ENCODE measurements around the gene GABRB2. TPM values are rescaled to one million over a fixed set of nuclear protein-coding genes. Genes with fewer than 3 reads are reported as not detected.
"Not testable (repeated sequence)": the region's sequence is repeated elsewhere in the genome, so short reads cannot be mapped to it uniquely, and the experiment has no call there.

The GABRB2 gene
- total RNA-seq, 1 experiment from 2014 or later: 5.3 TPM

DNA sequence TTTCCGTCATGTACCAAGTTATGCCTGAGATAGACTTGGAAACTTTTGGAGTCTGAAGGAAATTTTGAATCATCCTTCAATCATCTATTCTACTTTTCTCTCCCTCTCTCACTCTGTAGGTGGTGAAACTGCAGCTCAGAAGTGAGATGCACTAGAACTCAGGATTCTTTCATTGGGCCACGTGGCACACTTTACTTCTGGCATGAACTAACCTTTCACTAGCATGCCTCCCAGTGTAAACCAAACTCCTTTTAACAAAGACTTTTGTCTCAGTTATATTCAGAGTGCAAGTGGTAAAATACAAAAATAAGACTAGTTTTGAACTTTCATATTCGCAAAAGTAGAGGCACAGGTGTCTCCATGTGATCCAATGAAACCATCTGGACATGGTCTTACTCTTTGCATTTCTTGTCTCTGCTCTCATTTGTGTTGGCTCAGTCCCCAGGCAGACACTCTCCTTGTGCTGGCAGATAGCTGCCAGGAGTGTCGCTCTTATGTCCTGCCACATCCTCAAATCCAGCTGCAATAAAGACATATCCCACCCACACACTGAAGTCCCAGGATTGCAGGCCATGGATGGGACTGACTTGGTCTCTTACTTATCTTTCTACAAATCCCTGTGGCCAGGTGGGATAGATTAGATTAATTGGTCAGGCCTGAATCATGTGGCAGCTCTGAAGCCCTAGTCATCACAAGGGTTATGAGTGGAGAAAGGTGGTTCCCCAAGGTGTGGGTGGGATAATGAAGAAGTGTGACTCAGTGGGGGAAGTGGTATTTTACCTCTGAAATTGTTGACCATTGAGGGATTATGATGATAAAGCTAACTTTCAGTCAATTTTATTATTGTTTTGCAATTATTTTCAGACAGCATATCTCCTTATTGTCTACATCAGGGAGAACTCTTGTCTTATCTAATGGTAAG lies 267.5 kb downstream of the GABRB2 start:
- H3K36me3 ChIP-seq (replicated peaks; ENCODE audit: control insufficient read depth, insufficient read depth, low read length): no peaks in the 10 kb centered on the region
- H3K4me3 ChIP-seq (ENCODE audit: insufficient read depth, low read depth, low read length): no peak overlapping the region
- no peak for DNase-seq
- H3K27me3 ChIP-seq (ENCODE audit: control insufficient read depth, insufficient read depth, low read length): no peaks in the 10 kb centered on the region

DNA sequence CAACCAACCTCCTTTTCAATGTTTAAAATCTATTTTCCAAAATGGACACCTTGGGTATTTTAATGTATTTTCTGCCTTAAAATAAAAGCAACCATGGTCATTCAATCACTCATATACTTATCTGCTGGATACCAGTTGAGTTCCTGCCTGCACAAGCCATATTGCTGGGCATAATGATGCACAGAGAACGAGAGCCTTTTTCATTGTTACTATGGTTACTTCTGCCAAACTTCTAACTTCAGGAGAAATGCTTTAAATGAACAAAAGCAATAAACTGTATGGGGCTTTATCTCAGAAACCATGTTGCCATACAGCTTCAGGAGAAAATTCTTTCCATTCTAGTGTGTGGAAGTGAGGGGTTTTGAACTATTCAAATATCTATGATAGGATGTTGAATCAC lies 269.5 kb downstream of the GABRB2 start:
- no peak for DNase-seq
- Histone ChIP-seq H3K4me3 (ENCODE audit: insufficient read depth, low read depth, low read length) (no peak overlapping the region), H3K27me3 (ENCODE audit: control insufficient read depth, insufficient read depth, low read length) (no peaks in the 10 kb centered on the region), H3K36me3 (replicated peaks; ENCODE audit: control insufficient read depth, insufficient read depth, low read length) (no peaks in the 10 kb centered on the region)

DNA sequence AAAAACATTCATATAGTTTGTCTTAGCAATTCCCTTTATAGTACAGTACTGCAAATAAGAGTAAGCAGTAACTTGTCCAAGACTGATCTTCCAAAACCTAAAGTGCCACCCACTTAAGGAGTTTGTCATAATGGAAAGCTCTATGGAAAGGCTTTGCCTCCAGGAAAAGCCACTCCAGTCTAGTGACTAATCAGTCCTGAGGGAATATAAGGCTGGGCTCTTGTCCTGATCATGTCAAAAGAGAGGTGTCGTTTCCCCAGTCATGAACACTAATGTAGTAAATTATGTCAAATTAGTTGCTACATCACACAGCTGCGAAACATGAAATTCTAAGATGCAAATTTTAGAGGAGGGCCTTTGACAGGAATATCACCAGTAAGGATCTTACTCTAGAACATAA lies 271.6 kb downstream of the GABRB2 start:
- no peak for DNase-seq
- no peaks in the 10 kb centered on the region for H3K27me3 ChIP-seq (ENCODE audit: control insufficient read depth, insufficient read depth, low read length)

DNA sequence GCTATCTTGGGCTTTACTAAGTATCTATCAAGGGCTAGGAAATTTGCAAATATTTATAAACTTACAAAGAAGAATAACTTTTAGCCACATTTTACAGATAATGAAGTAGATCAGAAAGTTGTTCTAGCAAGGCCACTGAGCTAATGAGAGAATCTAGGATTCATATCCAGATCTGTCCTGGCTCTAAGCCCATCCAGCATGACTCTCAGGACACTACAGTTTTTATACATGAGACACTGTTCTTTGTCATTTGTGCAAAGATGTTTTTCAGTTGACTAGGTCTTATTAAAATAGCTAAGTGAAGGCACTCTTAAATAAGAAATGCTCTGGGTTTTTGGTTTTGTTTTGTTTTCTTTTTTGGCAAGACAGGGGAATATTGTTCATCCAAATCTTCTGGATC lies 273.1 kb downstream of the GABRB2 start:
- no peak for DNase-seq
- Histone ChIP-seq H3K27me3 (ENCODE audit: control insufficient read depth, insufficient read depth, low read length) (no peaks in the 10 kb centered on the region), H3K36me3 (replicated peaks; ENCODE audit: control insufficient read depth, insufficient read depth, low read length) (no peaks in the 10 kb centered on the region), H3K4me3 (ENCODE audit: insufficient read depth, low read depth, low read length) (no peak overlapping the region)

More for the DNA sequence above, 271.6 kb downstream of the GABRB2 start:
- no peaks in the 10 kb centered on the region for H3K36me3 ChIP-seq (replicated peaks; ENCODE audit: control insufficient read depth, insufficient read depth, low read length)
- no peak overlapping the region for H3K4me3 ChIP-seq (ENCODE audit: insufficient read depth, low read depth, low read length)

DNA sequence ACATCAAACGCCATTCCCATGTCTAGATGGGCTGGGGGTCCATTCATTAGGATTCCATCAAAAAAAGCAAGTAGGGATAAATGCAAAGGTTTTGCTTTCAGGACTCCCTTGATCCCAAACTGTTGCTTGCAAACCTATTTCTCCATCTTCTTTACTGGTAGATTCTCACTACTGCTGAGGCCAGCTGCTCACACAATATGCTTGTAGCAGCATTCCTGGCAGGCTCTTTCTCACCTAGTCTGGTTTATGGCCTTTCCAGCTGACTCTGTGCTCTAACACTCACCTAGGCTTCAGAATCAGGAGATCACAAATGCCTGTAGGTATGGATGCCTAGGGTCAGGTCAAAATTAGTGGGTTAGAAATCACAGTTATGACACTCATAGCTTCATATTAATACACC lies 274.7 kb downstream of the GABRB2 start:
- Histone ChIP-seq H3K4me3 (ENCODE audit: insufficient read depth, low read depth, low read length) (no peak overlapping the region), H3K27me3 (ENCODE audit: control insufficient read depth, insufficient read depth, low read length) (no peaks in the 10 kb centered on the region), H3K36me3 (replicated peaks; ENCODE audit: control insufficient read depth, insufficient read depth, low read length) (no peaks in the 10 kb centered on the region)
- DNase-seq: no peak

DNA sequence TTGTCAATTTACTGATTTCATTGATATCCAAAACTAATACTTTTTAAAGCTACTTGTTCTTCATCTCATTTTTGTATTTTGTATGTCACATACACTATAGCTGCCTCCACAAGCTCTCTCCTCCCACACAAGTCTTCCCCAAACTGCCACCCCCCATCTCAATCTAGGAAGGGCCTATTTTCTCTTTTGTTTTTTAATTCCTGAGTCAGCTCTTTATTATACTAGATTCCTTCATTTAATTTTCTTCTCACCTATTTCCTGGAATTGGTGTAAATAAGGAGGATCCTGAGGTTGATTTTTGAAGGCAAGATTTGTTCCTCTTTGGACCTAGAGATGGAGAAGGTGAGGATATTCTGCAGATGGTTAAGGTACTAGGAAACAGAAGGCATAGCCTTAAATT lies 277.4 kb downstream of the GABRB2 start:
- no peaks in the 10 kb centered on the region for H3K27me3 ChIP-seq (ENCODE audit: control insufficient read depth, insufficient read depth, low read length)
- no peak for DNase-seq
- no peaks in the 10 kb centered on the region for H3K36me3 ChIP-seq (replicated peaks; ENCODE audit: control insufficient read depth, insufficient read depth, low read length)
- no peak overlapping the region for H3K4me3 ChIP-seq (ENCODE audit: insufficient read depth, low read depth, low read length)

DNA sequence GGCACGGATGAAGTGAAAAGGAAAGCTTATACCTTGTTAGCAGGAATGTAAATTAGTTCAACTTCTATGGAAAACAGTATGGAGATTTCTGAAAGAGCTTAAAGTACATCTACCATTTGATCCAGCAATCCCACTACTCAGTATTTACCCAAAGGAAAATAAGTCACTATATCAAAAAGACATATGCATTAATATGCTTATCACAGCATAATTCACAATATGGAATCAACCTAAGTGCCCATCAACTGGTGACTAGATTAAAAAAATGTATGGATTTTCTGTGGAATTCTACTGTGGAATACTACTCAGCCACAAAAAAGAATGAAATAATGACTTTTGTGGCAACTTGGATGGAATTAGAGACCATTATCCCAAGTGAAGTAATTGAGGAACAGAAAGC lies 279.6 kb downstream of the GABRB2 start:
- H3K36me3 ChIP-seq (replicated peaks; ENCODE audit: control insufficient read depth, insufficient read depth, low read length): no peaks in the 10 kb centered on the region
- no peaks in the 10 kb centered on the region for H3K27me3 ChIP-seq (ENCODE audit: control insufficient read depth, insufficient read depth, low read length)
- no peak overlapping the region for H3K4me3 ChIP-seq (ENCODE audit: insufficient read depth, low read depth, low read length)
- DNase-seq: no peak

DNA sequence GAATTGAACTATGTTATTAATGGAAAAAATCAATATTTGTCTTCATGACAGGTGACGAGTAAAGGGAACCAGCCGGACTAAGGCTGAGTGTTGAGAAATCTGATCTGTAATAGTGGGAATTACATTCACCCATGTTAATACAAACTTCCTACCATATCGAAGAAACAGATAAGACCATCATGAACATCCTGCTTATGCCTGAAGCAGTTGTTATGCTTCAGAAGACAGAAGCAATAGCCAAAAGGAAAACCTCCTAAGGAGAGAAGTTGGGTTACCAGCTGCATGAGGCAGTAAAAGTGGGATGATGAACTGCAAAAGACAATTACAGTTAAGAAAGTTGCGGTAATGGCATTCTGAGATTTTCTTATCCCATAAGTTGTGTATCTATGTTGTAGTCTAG lies 281.5 kb downstream of the GABRB2 start:
- H3K27me3 ChIP-seq (ENCODE audit: control insufficient read depth, insufficient read depth, low read length): no peaks in the 10 kb centered on the region
- DNase-seq: no peak
- H3K36me3 ChIP-seq (replicated peaks; ENCODE audit: control insufficient read depth, insufficient read depth, low read length): no peaks in the 10 kb centered on the region
- no peak overlapping the region for H3K4me3 ChIP-seq (ENCODE audit: insufficient read depth, low read depth, low read length)

DNA sequence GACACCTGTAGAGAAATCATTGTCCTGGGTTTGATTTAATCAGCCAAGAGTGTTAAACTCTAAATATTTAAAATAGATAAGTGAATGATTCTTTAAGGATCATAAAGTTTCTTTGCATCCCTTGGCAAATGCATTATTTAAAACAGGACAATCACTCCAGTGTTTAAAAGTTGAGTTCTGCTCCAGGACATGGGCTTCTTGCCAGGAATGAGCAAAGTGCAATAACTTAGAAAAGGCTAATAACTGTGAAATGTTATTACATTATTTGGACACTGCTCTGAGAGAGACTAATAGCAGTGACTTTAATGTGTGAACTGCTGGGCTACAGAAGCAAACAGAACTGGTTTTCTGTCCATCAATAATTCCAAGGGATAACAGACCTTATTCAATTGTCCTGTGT lies 283.3 kb downstream of the GABRB2 start:
- no peaks in the 10 kb centered on the region for H3K36me3 ChIP-seq (replicated peaks; ENCODE audit: control insufficient read depth, insufficient read depth, low read length)
- H3K4me3 ChIP-seq (ENCODE audit: insufficient read depth, low read depth, low read length): no peak overlapping the region
- no peaks in the 10 kb centered on the region for H3K27me3 ChIP-seq (ENCODE audit: control insufficient read depth, insufficient read depth, low read length)
- no peak for DNase-seq

DNA sequence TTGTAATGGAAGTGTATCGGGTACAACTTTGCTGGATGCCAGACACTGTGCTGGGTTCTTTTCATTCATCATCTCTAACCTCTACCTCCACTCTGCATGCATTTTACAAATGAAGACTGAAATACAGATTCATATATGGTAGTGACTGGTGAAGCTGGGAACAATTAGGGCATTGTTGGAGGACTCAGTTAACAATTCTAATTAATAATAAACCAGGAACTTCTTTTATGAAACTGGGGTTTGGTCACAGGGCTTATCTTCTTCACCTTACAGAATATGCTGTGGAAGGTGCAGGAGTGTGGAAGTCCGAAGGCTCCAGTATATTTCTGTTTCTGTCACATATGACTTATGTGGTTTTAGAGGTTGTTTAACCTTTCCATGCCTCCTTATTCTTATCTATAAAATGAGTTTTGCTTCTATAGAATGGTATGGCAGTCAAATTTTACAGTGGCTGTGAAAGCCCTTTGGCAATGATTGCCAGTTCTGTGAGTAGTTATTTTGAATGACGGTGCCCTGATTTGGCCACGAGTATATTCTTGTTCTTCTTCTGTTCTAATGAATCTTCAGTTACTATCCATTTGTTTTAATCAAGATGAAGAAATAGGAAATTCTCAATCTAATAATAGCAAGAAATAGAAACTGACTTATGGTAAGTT lies 284.7 kb downstream of the GABRB2 start:
- Histone ChIP-seq H3K4me3 (ENCODE audit: insufficient read depth, low read depth, low read length) (no peak overlapping the region), H3K27me3 (ENCODE audit: control insufficient read depth, insufficient read depth, low read length) (no peaks in the 10 kb centered on the region), H3K36me3 (replicated peaks; ENCODE audit: control insufficient read depth, insufficient read depth, low read length) (no peaks in the 10 kb centered on the region)
- DNase-seq: no peak

DNA sequence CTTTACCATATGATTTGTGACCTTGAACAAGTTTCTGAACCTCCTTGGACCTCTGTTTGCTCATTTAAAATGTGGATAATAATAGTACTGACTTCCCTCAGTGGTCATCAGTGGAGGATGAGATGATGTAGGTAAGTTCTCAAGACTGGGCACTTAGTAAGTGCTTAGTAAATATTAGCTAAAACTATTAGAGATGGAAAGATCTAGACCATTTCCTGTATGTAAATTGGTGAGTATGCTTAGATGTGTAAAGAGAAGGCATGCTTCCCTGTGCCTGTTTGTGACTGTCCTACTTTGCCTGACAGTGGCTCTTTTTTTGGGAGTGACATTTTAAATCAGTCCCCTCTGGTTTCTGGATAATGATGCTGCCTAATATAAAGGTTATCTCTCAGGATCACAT lies 288.1 kb downstream of the GABRB2 start:
- no peak overlapping the region for H3K4me3 ChIP-seq (ENCODE audit: insufficient read depth, low read depth, low read length)
- no peak for DNase-seq
- no peaks in the 10 kb centered on the region for H3K36me3 ChIP-seq (replicated peaks; ENCODE audit: control insufficient read depth, insufficient read depth, low read length)
- H3K27me3 ChIP-seq (ENCODE audit: control insufficient read depth, insufficient read depth, low read length): no peaks in the 10 kb centered on the region

DNA sequence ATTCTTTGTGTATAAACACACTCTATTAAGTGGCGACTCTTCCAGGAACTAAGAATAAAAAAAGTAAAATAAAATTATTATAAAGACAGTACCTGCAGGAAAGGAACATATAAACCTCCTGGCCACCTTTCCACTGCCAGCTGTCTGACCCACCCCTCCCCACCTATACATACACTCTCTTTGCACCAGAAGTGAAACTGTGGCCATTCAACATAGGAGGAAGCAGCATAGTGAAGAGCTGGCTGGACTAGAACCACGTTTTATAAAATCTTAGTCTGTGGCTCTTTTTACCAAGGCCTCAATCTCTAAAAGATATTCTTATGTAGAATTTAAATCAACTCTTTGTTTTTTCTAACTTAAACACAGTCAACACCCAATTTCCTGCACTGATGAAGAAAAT lies 289.6 kb downstream of the GABRB2 start:
- H3K4me3 ChIP-seq (ENCODE audit: insufficient read depth, low read depth, low read length): no peak overlapping the region
- DNase-seq: no peak
- no peaks in the 10 kb centered on the region for H3K36me3 ChIP-seq (replicated peaks; ENCODE audit: control insufficient read depth, insufficient read depth, low read length)
- H3K27me3 ChIP-seq (ENCODE audit: control insufficient read depth, insufficient read depth, low read length): no peaks in the 10 kb centered on the region

DNA sequence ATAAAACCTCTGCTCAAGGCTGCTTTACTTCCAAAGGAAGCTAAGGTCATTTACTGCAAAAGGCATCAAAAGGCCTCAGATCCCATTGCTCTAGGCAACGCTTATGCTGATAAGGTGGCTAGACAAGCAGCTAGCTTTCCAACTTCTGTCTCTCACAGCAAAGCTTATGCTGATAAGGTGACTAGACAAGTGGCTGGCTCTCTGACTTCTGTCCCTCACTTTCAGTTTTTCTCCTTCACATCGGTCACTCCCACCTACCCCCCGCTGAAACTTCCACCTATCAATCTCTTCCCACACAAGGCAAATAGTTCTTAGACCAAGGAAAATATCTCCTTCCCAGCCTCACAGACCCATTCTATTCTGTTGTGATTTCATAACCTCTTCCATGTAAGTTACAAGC lies 293.6 kb downstream of the GABRB2 start:
- H3K36me3 ChIP-seq (replicated peaks; ENCODE audit: control insufficient read depth, insufficient read depth, low read length); DNase-seq; H3K27me3 ChIP-seq (ENCODE audit: control insufficient read depth, insufficient read depth, low read length); H3K4me3 ChIP-seq (ENCODE audit: insufficient read depth, low read depth, low read length): not testable (repeated sequence)

DNA sequence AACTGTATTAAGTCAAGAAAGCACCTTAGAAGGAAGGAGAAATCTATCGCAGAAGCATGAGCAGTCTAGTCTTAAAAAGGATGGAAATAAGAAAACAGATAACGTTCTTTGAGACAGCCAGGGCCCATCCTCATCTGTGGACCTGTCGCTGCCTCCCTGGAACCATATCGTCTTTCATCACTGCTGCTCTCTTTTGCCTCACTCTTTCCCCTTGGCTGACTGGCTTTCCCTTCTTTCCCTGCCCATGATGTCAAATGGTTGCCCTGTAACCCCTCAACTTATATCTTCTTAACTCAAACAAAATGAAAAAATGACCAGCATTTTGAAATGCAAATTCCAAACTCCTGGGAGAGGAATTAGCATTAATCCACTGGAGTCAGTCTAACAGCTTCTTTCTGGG lies 299.8 kb downstream of the GABRB2 start:
- no peak for DNase-seq
- no peak overlapping the region for H3K4me3 ChIP-seq (ENCODE audit: insufficient read depth, low read depth, low read length)
- no peaks in the 10 kb centered on the region for H3K36me3 ChIP-seq (replicated peaks; ENCODE audit: control insufficient read depth, insufficient read depth, low read length)
- H3K27me3 ChIP-seq (ENCODE audit: control insufficient read depth, insufficient read depth, low read length): no peaks in the 10 kb centered on the region

DNA sequence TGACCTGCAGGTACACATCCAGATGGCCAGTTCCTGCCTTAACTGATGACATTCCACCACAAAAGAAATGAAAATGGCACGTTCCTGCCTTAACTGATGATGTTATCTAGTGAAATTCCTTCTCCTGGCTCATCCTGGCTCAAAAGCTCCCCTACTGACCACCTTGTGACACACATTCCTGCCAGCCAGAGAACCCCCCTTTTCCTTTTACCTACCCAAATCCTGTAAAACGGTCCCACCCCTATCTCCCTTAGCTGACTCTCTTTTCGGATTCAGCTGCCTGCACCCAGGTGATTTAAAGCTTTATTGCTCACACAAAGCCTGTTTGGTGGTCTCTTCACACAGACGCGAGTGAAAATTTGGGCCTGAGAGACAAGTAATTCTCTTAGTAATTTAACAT lies 300.7 kb downstream of the GABRB2 start:
- H3K36me3 ChIP-seq (replicated peaks; ENCODE audit: control insufficient read depth, insufficient read depth, low read length); DNase-seq; H3K4me3 ChIP-seq (ENCODE audit: insufficient read depth, low read depth, low read length); H3K27me3 ChIP-seq (ENCODE audit: control insufficient read depth, insufficient read depth, low read length): not testable (repeated sequence)
